Measurements from ENCODE around the gene SEC14L1.

The SEC14L1 gene

DNA sequence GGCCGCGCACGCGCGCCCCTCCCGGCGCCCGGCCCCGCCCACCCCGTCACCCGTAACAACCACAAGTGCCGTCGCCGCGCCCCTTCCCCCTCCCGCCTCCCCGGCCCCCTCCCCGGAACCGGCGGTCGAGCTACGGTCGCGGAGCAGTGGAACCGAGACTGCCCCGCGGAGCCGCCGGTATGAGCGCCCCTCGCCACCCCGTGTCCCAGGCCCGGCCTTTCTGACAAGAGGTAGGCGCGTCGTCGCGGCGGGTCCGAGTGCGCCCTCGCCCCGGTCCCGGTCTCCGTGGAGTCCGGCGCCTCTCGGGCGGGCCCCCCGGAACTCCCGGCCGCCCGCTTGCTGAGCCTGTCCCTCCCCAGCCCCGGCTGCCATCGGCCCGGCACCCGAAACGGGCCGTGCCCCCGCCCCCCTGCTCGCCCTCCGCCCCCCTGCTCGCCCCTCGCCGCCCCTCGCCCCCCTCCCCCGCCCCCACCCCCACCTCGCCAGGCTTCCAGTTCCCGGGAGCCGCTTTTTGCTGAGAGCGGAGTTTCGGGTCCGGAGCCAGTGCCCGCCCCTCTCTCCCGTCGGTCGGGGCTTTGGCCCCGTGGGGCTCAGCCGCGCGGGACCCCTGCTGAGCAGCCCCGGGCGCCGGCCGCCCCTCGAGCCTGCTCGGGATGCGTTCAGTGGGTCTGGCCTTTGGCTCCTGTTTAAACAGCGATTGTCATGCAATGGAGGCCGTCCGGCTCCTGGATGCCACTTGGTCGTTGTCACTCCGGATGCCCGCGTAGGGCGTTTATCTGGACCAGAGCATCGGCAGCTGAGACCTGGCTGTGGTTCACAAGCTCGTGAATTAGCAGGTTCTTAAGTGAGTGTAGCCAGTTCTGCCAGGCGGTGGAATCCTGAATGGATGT is at the start of gene SEC14L1:
SEC14L1 (plus strand) TSS at position 92 of the 890 bp plus-strand sequence. CDS start 2,628 bp downstream, outside the sequence.
- peak within 1 kb of the TSS; percentile 74 for H3K4me3 ChIP-seq (ENCODE audit: low read depth, low read length)
- TF ChIP-seq, protein P1, sequence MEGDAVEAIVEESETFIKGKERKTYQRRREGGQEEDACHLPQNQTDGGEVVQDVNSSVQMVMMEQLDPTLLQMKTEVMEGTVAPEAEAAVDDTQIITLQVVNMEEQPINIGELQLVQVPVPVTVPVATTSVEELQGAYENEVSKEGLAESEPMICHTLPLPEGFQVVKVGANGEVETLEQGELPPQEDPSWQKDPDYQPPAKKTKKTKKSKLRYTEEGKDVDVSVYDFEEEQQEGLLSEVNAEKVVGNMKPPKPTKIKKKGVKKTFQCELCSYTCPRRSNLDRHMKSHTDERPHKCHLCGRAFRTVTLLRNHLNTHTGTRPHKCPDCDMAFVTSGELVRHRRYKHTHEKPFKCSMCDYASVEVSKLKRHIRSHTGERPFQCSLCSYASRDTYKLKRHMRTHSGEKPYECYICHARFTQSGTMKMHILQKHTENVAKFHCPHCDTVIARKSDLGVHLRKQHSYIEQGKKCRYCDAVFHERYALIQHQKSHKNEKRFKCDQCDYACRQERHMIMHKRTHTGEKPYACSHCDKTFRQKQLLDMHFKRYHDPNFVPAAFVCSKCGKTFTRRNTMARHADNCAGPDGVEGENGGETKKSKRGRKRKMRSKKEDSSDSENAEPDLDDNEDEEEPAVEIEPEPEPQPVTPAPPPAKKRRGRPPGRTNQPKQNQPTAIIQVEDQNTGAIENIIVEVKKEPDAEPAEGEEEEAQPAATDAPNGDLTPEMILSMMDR (IDR thresholded peaks at IDR 0.05; ENCODE audit: low read depth, low read length): no peak
- TF ChIP-seq, protein P2, sequence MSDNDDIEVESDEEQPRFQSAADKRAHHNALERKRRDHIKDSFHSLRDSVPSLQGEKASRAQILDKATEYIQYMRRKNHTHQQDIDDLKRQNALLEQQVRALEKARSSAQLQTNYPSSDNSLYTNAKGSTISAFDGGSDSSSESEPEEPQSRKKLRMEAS (IDR thresholded peaks at IDR 0.05; ENCODE audit: low read depth, low read length): no peak
- TF ChIP-seq POLR2A (IDR thresholded peaks at IDR 0.05; ENCODE audit: extremely low read depth, insufficient read length) (no peak), MYC (IDR thresholded peaks at IDR 0.05; ENCODE audit: low read depth, low read length) (no peak)
- DNase-seq (ENCODE audit: low read depth): peak; percentile 62

DNA sequence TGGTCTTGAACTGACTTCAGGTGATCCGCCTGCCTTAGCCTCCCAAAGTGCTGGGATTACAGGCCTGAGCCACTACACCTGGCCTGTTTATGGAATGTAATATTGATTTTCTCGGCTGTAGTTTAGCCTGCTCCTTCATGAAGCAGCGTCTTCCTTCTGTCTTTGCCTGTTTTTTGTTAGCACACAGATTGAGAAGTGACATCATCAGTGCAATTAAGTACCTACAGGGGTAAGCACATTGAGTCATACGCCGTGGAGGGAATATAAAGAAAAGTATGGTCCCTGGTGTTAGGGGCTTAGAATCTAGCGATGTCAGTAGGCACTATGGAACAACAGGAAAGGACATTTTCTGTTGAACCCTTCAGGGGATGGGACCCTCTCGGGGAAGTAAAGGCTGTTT is 48.7 kb upstream of the SEC14L1 start:
- TF ChIP-seq MYC (IDR thresholded peaks at IDR 0.05; ENCODE audit: low read depth, low read length) (no peak), POLR2A (IDR thresholded peaks at IDR 0.05; ENCODE audit: extremely low read depth, insufficient read length) (no peak)
- TF ChIP-seq, protein P1 (IDR thresholded peaks at IDR 0.05; ENCODE audit: low read depth, low read length): no peak
- TF ChIP-seq, protein P2 (IDR thresholded peaks at IDR 0.05; ENCODE audit: low read depth, low read length): no peak
- no peak for DNase-seq (ENCODE audit: low read depth)
- no peak overlapping the region for H3K4me3 ChIP-seq (ENCODE audit: low read depth, low read length)

DNA sequence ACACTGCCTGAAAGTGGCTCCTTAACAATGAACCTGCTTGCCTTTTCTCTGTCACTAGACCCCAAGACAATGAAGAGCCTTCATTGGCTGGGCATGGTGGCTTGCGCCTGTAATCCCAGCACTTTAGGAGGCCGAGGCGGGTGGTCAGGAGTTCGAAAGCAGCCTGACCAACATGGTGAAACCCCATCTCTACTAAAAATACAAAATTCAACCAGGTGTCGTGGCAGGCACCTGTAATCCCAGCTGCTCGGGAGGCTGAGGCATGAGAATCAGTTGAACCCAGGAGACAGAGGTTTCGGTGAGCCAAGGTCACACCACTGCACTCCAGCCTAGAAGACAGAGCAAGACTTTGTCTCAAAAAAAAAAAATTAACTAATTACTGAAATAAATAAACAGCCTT is 45.3 kb upstream of the SEC14L1 start:
- DNase-seq (ENCODE audit: low read depth): no peak
- TF ChIP-seq MYC (IDR thresholded peaks at IDR 0.05; ENCODE audit: low read depth, low read length) (no peak), POLR2A (IDR thresholded peaks at IDR 0.05; ENCODE audit: extremely low read depth, insufficient read length) (no peak)
- TF ChIP-seq, protein P2 (IDR thresholded peaks at IDR 0.05; ENCODE audit: low read depth, low read length): no peak
- TF ChIP-seq, protein P1 (IDR thresholded peaks at IDR 0.05; ENCODE audit: low read depth, low read length): no peak

DNA sequence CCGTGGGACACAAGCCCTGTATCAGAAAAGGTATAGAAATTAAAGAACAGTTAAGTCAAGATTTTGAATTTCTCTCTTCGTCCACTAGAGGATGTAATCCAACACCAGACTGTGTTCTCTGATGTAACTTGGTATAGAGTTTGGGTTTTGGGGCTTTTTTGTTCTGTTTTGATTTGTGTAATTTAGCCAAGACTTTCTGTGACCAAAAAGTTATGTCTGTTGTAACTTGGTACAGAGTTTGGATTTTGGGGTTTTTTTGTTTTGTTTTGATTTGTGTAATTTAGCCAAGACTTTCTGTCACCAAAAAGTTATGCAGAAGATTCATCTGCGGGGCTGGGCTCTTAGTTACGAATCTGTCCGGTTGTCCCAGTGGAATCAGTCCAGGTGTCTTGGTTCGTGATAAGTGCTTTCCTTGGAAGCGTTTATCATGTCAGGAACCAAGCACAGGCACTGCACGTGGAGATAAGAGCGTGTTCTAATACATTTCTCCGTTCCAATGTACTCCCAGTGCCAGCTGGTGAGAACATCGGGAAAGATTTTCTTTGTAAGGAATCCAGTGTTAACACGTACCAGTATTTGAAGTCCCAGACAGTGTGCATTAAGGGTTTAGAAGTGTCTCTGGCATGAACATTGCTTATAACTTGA is 44.1 kb upstream of the SEC14L1 start:
- TF ChIP-seq, protein P1 (IDR thresholded peaks at IDR 0.05; ENCODE audit: low read depth, low read length): peak; percentile 48
- no peak for TF ChIP-seq POLR2A (IDR thresholded peaks at IDR 0.05; ENCODE audit: extremely low read depth, insufficient read length)
- peak; percentile 48 for DNase-seq (ENCODE audit: low read depth)
- no peak overlapping the region for H3K4me3 ChIP-seq (ENCODE audit: low read depth, low read length)

More for the DNA sequence above, 45.3 kb upstream of the SEC14L1 start:
- no peak overlapping the region for H3K4me3 ChIP-seq (ENCODE audit: low read depth, low read length)

DNA sequence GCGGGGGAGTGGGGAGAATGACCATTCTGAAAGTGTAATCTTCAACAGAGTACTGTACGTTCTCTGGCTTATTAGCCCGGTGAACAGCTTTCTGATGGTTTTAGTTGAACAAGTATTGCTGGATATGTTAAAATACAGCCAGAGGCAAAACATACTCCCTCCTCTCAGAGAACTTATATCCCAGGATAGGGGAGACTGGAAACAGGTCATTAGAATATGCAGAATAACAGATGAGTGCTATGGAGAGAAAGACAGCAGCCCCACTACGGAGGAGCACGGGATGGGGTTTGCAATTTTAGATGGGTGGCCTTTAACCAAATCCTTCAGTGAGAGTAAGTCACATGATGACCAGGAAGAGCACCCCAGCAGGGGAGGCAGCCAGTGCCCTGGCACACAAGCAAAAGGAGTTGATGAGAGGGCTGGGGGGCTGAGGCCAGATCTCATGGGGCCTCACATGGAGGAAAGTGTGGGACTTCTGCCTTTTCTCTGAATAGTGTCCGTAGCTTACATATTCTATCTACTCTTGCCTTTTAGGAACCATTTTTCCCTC is 43.1 kb upstream of the SEC14L1 start:
- no peak overlapping the region for H3K4me3 ChIP-seq (ENCODE audit: low read depth, low read length)
- DNase-seq (ENCODE audit: low read depth): no peak
- TF ChIP-seq MYC (IDR thresholded peaks at IDR 0.05; ENCODE audit: low read depth, low read length): no peak
- no peak for TF ChIP-seq POLR2A (IDR thresholded peaks at IDR 0.05; ENCODE audit: extremely low read depth, insufficient read length)
- TF ChIP-seq, protein P2 (IDR thresholded peaks at IDR 0.05; ENCODE audit: low read depth, low read length): no peak
- TF ChIP-seq, protein P1 (IDR thresholded peaks at IDR 0.05; ENCODE audit: low read depth, low read length): no peak

All from NB4 (cell line).